A549 (cell line): ENCODE data around the gene TBC1D14.

ENCODE experiments used
- CEBPB ChIP-seq, 2 experiments: fragments of >200 bp in 1 of 2; sonication (Bioruptor Twin) in 1 of 2; formaldehyde crosslinking in 1 of 2; IDR thresholded peaks; 2 replicates each; pipeline ENCODE4 v1.6.1; 2012 to 2016
- CHD2 ChIP-seq: fragments of 150-350 bp; IDR thresholded peaks from 2 replicates; pipeline ENCODE4 v1.6.1; 2014; ENCODE audit warnings: low read length; ENCODE audit not compliant: partially characterized antibody
- CHD4 ChIP-seq: fragments of 200-600 bp; sonication (generic); IDR thresholded peaks from 2 replicates; pipeline ENCODE4 v1.6.1; 2016; ENCODE audit warnings: antibody characterized with exemption, mild to moderate bottlenecking, borderline replicate concordance
- EP300 ChIP-seq, 2 experiments: fragments of >200 bp; sonication (Bioruptor Twin); formaldehyde crosslinking; IDR thresholded peaks; 2 replicates in 1 of 2; 3 replicates in 1 of 2; pipeline ENCODE4 v1.6.1; 2016 to 2017
- MAX ChIP-seq: IDR thresholded peaks from 2 replicates; pipeline ENCODE4 v1.6.1; 2012
- NR3C1 ChIP-seq: fragments of >200 bp; sonication (Bioruptor Twin); formaldehyde crosslinking; IDR thresholded peaks from 3 replicates; pipeline ENCODE4 v1.6.1; 2017
- PHF8 ChIP-seq: fragments of 200-600 bp; sonication (generic); IDR thresholded peaks from 2 replicates; pipeline ENCODE4 v1.6.1; 2016; ENCODE audit warnings: low read depth, mild to moderate bottlenecking, antibody characterized with exemption, moderate library complexity, borderline replicate concordance
- POLR2A ChIP-seq: IDR thresholded peaks from 2 replicates; pipeline ENCODE4 v1.6.1; 2012; ENCODE audit warnings: mild to moderate bottlenecking, low read length
- RCOR1 ChIP-seq: fragments of 150-350 bp; IDR thresholded peaks from 2 replicates; pipeline ENCODE4 v1.6.1; 2014; ENCODE audit warnings: antibody characterized with exemption, low read length, low read depth
- REST ChIP-seq: fragments of 200-600 bp; sonication (generic); IDR thresholded peaks from 2 replicates; pipeline ENCODE4 v1.6.1; 2016; ENCODE audit warnings: antibody characterized with exemption, mild to moderate bottlenecking, moderate library complexity
- RFX5 ChIP-seq: fragments of 450-650 bp; IDR thresholded peaks from 2 replicates; pipeline ENCODE4 v1.7.1; 2014; ENCODE audit warnings: antibody characterized with exemption, mild to moderate bottlenecking, moderate library complexity
- TF ChIP-seq, protein P1 (sequence below): fragments of >200 bp; sonication (Bioruptor Twin); formaldehyde crosslinking; IDR thresholded peaks from 3 replicates; pipeline ENCODE4 v1.5.1; 2016

GRCh38 chr4:6951880-6952381, 42.3 kb downstream of the TBC1D14 start:
- TF ChIP-seq, protein P1, sequence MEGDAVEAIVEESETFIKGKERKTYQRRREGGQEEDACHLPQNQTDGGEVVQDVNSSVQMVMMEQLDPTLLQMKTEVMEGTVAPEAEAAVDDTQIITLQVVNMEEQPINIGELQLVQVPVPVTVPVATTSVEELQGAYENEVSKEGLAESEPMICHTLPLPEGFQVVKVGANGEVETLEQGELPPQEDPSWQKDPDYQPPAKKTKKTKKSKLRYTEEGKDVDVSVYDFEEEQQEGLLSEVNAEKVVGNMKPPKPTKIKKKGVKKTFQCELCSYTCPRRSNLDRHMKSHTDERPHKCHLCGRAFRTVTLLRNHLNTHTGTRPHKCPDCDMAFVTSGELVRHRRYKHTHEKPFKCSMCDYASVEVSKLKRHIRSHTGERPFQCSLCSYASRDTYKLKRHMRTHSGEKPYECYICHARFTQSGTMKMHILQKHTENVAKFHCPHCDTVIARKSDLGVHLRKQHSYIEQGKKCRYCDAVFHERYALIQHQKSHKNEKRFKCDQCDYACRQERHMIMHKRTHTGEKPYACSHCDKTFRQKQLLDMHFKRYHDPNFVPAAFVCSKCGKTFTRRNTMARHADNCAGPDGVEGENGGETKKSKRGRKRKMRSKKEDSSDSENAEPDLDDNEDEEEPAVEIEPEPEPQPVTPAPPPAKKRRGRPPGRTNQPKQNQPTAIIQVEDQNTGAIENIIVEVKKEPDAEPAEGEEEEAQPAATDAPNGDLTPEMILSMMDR: no peak
- TF ChIP-seq CEBPB (IDR thresholded peaks at IDR 0.05): no peak
- no peak for TF ChIP-seq CHD4
- TF ChIP-seq POLR2A: no peak
- no peak for TF ChIP-seq CHD2
- no peak for TF ChIP-seq RFX5
- TF ChIP-seq EP300 (IDR thresholded peaks at IDR 0.05): no peak
- TF ChIP-seq PHF8: no peak
- no peak for TF ChIP-seq RCOR1
- no peak for TF ChIP-seq REST
- TF ChIP-seq MAX: no peak
- TF ChIP-seq NR3C1: no peak
